LNCaP clone FGC (cell line): Measurements from ENCODE around the gene FCN2.
"Not testable (repeated sequence)": the region's sequence is repeated elsewhere in the genome, so short reads cannot be mapped to it uniquely, and the experiment has no call there.

Source experiments
- DNase-seq: peaks from one replicate; pipeline ENCODE4 v3.0.0-alpha.2; 2011; ENCODE audit warnings: low read depth
- H3K4me3 ChIP-seq: 2 replicates; pipeline ENCODE4 v1.5.1; 2011; ENCODE audit warnings: mild to moderate bottlenecking, low read depth, low read length, control low read depth
- TF ChIP-seq, protein P1 (sequence below): IDR thresholded peaks from 2 replicates; pipeline ENCODE4 v1.5.1; 2012; ENCODE audit warnings: mild to moderate bottlenecking; ENCODE audit not compliant: control insufficient read depth, insufficient read depth; ENCODE audit errors: extremely low read depth

The FCN2 gene

DNA sequence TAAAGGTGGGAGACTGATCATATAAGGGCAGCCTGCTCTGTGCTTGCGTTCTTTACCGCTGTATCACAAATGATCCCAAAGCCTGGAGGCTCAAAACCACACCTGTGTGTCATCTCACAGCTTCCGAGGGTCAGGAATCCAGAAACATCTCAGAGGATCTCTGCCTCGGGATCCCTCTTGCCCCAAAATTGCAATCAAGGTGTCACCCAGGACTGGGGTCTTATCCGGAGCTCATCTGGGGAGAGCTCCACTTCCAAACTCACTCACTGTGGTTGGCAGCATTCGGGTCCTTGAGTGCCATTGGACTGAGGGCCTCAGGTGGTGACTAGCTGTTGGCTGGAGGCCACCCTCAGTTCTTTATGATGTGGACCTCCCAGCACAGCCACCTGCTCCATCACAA lies 26.7 kb upstream of the FCN2 start:
- H3K4me3 ChIP-seq, result no peak overlapping the region
- TF ChIP-seq, protein P1, sequence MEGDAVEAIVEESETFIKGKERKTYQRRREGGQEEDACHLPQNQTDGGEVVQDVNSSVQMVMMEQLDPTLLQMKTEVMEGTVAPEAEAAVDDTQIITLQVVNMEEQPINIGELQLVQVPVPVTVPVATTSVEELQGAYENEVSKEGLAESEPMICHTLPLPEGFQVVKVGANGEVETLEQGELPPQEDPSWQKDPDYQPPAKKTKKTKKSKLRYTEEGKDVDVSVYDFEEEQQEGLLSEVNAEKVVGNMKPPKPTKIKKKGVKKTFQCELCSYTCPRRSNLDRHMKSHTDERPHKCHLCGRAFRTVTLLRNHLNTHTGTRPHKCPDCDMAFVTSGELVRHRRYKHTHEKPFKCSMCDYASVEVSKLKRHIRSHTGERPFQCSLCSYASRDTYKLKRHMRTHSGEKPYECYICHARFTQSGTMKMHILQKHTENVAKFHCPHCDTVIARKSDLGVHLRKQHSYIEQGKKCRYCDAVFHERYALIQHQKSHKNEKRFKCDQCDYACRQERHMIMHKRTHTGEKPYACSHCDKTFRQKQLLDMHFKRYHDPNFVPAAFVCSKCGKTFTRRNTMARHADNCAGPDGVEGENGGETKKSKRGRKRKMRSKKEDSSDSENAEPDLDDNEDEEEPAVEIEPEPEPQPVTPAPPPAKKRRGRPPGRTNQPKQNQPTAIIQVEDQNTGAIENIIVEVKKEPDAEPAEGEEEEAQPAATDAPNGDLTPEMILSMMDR, result no peak
- DNase-seq, result no peak

DNA sequence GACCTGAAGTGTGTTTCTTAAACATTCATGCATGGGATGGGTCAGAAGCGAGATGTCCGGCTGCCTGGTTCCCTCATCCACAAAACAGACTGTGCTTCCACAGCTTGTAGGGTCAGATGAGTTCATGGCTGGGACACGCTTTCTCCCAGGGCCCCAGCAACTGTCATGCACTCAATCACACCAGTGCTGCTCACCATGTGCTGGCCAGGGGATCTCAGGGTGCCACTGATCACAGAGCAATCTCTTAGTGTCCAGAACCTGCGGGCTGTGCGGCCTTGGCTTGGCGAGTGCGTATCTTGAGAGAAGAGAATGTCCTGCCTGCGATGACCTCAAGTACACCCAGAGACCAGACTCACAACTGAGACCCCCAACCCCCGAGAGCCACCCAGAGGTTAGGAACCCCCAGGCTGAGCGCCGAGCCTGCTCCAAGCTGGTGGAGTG lies 26.0 kb upstream of the FCN2 start:
- no peak for DNase-seq
- TF ChIP-seq, protein P1, result no peak
- no peak overlapping the region for H3K4me3 ChIP-seq

- H3K4me3 ChIP-seq, result no peak overlapping the region
- TF ChIP-seq, protein P1, result no peak
- no peak for DNase-seq
Observed at GRCh38 chr9:134855231-134855899, 25.2 kb upstream of the FCN2 start.

DNA sequence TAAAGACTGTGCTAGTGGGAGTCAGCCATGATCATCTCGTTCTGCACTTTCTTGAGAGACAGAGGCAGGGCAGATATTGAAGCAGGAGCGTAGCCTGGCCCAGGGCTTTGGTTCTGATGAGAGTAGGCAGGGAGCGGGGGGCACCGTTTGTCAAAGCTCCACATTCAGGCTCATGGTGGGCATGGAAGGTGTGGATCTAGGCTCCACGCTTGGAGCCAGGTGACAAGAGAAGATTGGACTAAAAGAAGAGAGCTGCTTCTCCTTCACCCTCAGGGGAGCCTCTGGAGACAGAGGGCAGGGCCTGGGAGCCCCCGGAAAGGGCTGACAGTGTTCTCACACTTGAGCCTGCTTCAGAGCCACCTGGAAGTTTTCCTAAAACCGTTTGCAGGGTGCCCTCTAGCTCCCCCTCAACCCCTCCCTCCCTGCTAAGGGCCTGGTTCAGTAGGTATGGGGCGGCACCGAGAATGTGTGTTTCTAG lies 24.7 kb upstream of the FCN2 start:
- no peak overlapping the region for H3K4me3 ChIP-seq
- TF ChIP-seq, protein P1, result no peak
- no peak for DNase-seq

GRCh38 chr9:134857451-134857850 lies 23.2 kb upstream of the FCN2 start:
- H3K4me3 ChIP-seq, DNase-seq: not testable (repeated sequence)

DNA sequence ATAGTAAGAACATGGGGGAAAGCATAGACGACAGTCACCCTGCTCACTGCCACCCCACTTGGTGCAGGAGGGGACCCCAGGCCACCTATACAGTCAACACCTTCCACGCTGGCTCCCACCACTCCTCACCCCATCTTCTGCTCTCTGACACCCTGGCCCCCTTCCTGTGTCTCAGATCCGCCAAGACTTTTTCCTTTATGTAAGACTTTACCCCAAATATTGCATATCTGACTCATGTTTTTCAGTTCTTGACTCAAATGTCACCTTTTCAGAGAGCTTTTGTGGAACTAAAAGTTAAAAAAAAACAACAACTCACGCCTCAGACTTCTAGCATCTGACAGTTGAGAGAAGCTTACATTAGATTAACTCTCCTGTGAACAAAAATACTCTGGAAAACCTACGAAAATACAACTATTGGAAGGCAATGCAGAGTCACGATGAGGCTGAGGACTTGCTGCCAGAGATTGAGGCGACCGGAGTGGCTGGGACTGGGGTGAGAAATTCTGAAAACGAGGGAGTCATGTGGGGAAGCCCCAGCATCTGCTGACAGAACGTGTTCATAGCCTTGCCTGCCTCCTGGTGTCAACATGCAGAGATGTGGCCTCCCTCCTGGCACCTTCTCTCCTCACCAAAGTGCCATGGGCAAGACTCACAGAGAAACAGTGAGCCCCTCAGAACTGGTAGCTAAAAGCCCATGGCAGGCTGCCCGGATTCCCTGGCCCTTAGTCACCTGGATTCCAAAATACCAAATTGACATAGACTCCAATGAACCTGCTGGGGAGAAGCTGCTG lies 22.4 kb upstream of the FCN2 start:
- no peak for DNase-seq
- H3K4me3 ChIP-seq, result no peak overlapping the region
- TF ChIP-seq, protein P1, result no peak

DNA sequence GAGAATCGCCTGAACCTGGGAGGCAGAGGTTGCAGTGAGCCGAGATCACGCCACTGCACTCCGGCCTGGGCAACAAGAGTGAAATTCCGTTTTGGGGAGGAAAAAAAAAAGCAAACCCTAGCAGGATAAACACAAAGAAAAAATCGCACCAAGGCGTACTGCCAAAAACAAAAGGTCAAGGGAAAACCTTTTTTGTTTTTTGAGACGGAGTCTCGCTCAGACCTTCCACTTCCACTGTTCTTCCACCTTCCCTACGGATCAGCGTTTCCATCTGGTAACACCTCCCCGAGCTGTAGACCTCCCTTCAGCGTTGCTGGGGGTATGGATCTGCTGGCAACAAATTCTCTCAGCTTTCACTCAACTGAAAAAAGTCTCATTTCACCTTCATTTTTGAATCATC lies 20.1 kb upstream of the FCN2 start:
- no peak for DNase-seq
- no peak overlapping the region for H3K4me3 ChIP-seq
- TF ChIP-seq, protein P1, result no peak
